ENCODE data around the gene NUCB1. TPM values are rescaled to one million over a fixed set of nuclear protein-coding genes. Genes with fewer than 3 reads are reported as not detected.

NUCB1 gene
- 61.4 TPM for polyA plus RNA-seq (2013, experiment 1 of 2)
- 60.3 TPM for polyA plus RNA-seq (2013, experiment 2 of 2)

- H3K18ac ChIP-seq (ENCODE audit: low read length): peak within 1 kb of the TSS; percentile 59
- no peak within 1 kb of the TSS for H2BK12ac ChIP-seq (ENCODE audit: low read length)
- WGBS, 2 donors (ENCODE audit: extremely low coverage in 2 of 2, insufficient read length in 2 of 2, insufficient replicate concordance in 1 of 2): no CpG with 5 or more reads among the region's 34 CpGs
- DNase-seq (ENCODE audit: low spot score): peak; percentile 100
- H3K36me3 ChIP-seq (replicated peaks in 1 of 2; ENCODE audit: control insufficient read depth in 2 of 2, insufficient read depth in 2 of 2, low read length in 2 of 2): peaks cover 0 to 22% of the 10 kb centered on the region in 2 donors
- H3K27me3 ChIP-seq (ENCODE audit: control insufficient read depth in 3 of 3, insufficient read depth in 3 of 3, low read depth in 1 of 3, low read length in 3 of 3): peaks cover 0 to 2% (median 0%) of the 10 kb centered on the region in 3 experiments
- peak within 1 kb of the TSS; percentile 1 for H3K23ac ChIP-seq (ENCODE audit: low read depth, low read length, poor library complexity)
- H3K4ac ChIP-seq (ENCODE audit: low read length): no peak within 1 kb of the TSS
- peak within 1 kb of the TSS; percentile 90 for H3K9ac ChIP-seq (ENCODE audit: low read depth, low read length, poor library complexity)
- H2AFZ ChIP-seq (ENCODE audit: low read length): peak within 1 kb of the TSS; percentile 80
- H3K4me1 ChIP-seq (ENCODE audit: control insufficient read depth in 2 of 2, insufficient read depth in 1 of 2, low read depth in 1 of 2, low read length in 2 of 2): peaks cover 7 to 9% of the 10 kb centered on the region in 2 donors
- H2AK5ac ChIP-seq (ENCODE audit: low read depth, low read length): peak within 1 kb of the TSS; percentile 81
- H3K27ac ChIP-seq (replicated peaks; ENCODE audit: low read length): peak within 1 kb of the TSS; percentile 87
- no peak within 1 kb of the TSS for H3K14ac ChIP-seq (ENCODE audit: low read length)
- peak within 1 kb of the TSS; percentile 73 to 86 for H3K4me3 ChIP-seq (ENCODE audit: low read length in 2 of 2)
- H3K79me1 ChIP-seq (ENCODE audit: low read depth, low read length): no peaks in the 10 kb centered on the region
- no peak within 1 kb of the TSS for H2BK120ac ChIP-seq (ENCODE audit: low read depth, low read length)
- H3K9me3 ChIP-seq (replicated peaks in 1 of 2; ENCODE audit: control insufficient read depth in 2 of 2, insufficient read depth in 1 of 2, low read depth in 1 of 2, low read length in 2 of 2): no peaks in the 10 kb centered on the region
- peak within 1 kb of the TSS; percentile 81 for H3K4me2 ChIP-seq (ENCODE audit: insufficient read depth, low read length, poor library complexity, severe bottlenecking)
- H2BK5ac ChIP-seq (ENCODE audit: low read length): peak within 1 kb of the TSS; percentile 43
- H4K8ac ChIP-seq (ENCODE audit: low read depth, low read length): no peak within 1 kb of the TSS
- H2BK15ac ChIP-seq (ENCODE audit: low read length): peak within 1 kb of the TSS; percentile 30
- H4K91ac ChIP-seq (ENCODE audit: low read depth, low read length, poor library complexity): no peak within 1 kb of the TSS
These were observed at the start of gene NUCB1 for GRCh38 chr19:48899781-48900476. Gene NUCB1 (plus strand): TSS chr19:48900312. CDS start chr19:48900797, 485 bp downstream.

GRCh38 chr19:48852292-48852691, 47.8 kb upstream of the NUCB1 start:
- Histone ChIP-seq H3K36me3 (replicated peaks in 1 of 2; ENCODE audit: control insufficient read depth in 2 of 2, insufficient read depth in 2 of 2, low read length in 2 of 2) (peaks cover 0 to 39% of the 10 kb centered on the region in 2 donors), H2BK5ac (ENCODE audit: low read length) (no peak overlapping the region), H2BK15ac (ENCODE audit: low read length) (no peak overlapping the region), H3K79me1 (ENCODE audit: low read depth, low read length) (no peaks in the 10 kb centered on the region), H4K8ac (ENCODE audit: low read depth, low read length) (no peak overlapping the region), H3K4me3 (ENCODE audit: low read length in 2 of 2) (no peak overlapping the region), H3K14ac (ENCODE audit: low read length) (no peak overlapping the region), H3K4ac (ENCODE audit: low read length) (no peak overlapping the region), H2BK12ac (ENCODE audit: low read length) (no peak overlapping the region), H3K9me3 (replicated peaks in 1 of 2; ENCODE audit: control insufficient read depth in 2 of 2, insufficient read depth in 1 of 2, low read depth in 1 of 2, low read length in 2 of 2) (no peaks in the 10 kb centered on the region), H3K4me2 (ENCODE audit: insufficient read depth, low read length, poor library complexity, severe bottlenecking) (no peak overlapping the region), H3K9ac (ENCODE audit: low read depth, low read length, poor library complexity) (no peak overlapping the region), H3K23ac (ENCODE audit: low read depth, low read length, poor library complexity) (no peak overlapping the region), H4K91ac (ENCODE audit: low read depth, low read length, poor library complexity) (no peak overlapping the region), H2BK120ac (ENCODE audit: low read depth, low read length) (no peak overlapping the region), H3K27me3 (ENCODE audit: control insufficient read depth in 3 of 3, insufficient read depth in 3 of 3, low read depth in 1 of 3, low read length in 3 of 3) (no peaks in the 10 kb centered on the region), H3K4me1 (ENCODE audit: control insufficient read depth in 2 of 2, insufficient read depth in 1 of 2, low read depth in 1 of 2, low read length in 2 of 2) (peaks cover 0 to 4% of the 10 kb centered on the region in 2 donors), H3K27ac (replicated peaks; ENCODE audit: low read length) (no peak overlapping the region), H2AFZ (ENCODE audit: low read length) (no peak overlapping the region), H3K18ac (ENCODE audit: low read length) (no peak overlapping the region), H2AK5ac (ENCODE audit: low read depth, low read length) (no peak overlapping the region)
- WGBS, 2 donors (ENCODE audit: extremely low coverage in 2 of 2, insufficient read length in 2 of 2, insufficient replicate concordance in 1 of 2): no CpG with 5 or more reads among the region's 4 CpGs
- DNase-seq (ENCODE audit: low spot score): no peak

GRCh38 chr19:48853483-48853882, 46.6 kb upstream of the NUCB1 start:
- H2BK5ac ChIP-seq (ENCODE audit: low read length): no peak overlapping the region
- no peak overlapping the region for H2BK12ac ChIP-seq (ENCODE audit: low read length)
- no peak overlapping the region for H3K4me3 ChIP-seq (ENCODE audit: low read length in 2 of 2)
- no peaks in the 10 kb centered on the region for H3K9me3 ChIP-seq (replicated peaks in 1 of 2; ENCODE audit: control insufficient read depth in 2 of 2, insufficient read depth in 1 of 2, low read depth in 1 of 2, low read length in 2 of 2)
- no peak overlapping the region for H4K91ac ChIP-seq (ENCODE audit: low read depth, low read length, poor library complexity)
- no peaks in the 10 kb centered on the region for H3K27me3 ChIP-seq (ENCODE audit: control insufficient read depth in 3 of 3, insufficient read depth in 3 of 3, low read depth in 1 of 3, low read length in 3 of 3)
- no peak overlapping the region for H2AFZ ChIP-seq (ENCODE audit: low read length)
- no peak overlapping the region for H4K8ac ChIP-seq (ENCODE audit: low read depth, low read length)
- H2BK15ac ChIP-seq (ENCODE audit: low read length): no peak overlapping the region
- H3K4me1 ChIP-seq (ENCODE audit: control insufficient read depth in 2 of 2, insufficient read depth in 1 of 2, low read depth in 1 of 2, low read length in 2 of 2): peaks cover 0 to 8% of the 10 kb centered on the region in 2 donors
- H3K23ac ChIP-seq (ENCODE audit: low read depth, low read length, poor library complexity): no peak overlapping the region
- no peak overlapping the region for H3K18ac ChIP-seq (ENCODE audit: low read length)
- H3K79me1 ChIP-seq (ENCODE audit: low read depth, low read length): no peaks in the 10 kb centered on the region
- H3K27ac ChIP-seq (replicated peaks; ENCODE audit: low read length): no peak overlapping the region
- H3K4me2 ChIP-seq (ENCODE audit: insufficient read depth, low read length, poor library complexity, severe bottlenecking): no peak overlapping the region
- no CpG with 5 or more reads among the region's 8 CpGs for WGBS, 2 donors (ENCODE audit: extremely low coverage in 2 of 2, insufficient read length in 2 of 2, insufficient replicate concordance in 1 of 2)
- H2BK120ac ChIP-seq (ENCODE audit: low read depth, low read length): no peak overlapping the region
- no peak overlapping the region for H3K14ac ChIP-seq (ENCODE audit: low read length)
- no peak overlapping the region for H3K4ac ChIP-seq (ENCODE audit: low read length)
- DNase-seq (ENCODE audit: low spot score): no peak
- H3K36me3 ChIP-seq (replicated peaks in 1 of 2; ENCODE audit: control insufficient read depth in 2 of 2, insufficient read depth in 2 of 2, low read length in 2 of 2): peaks cover 0 to 39% of the 10 kb centered on the region in 2 donors
- no peak overlapping the region for H3K9ac ChIP-seq (ENCODE audit: low read depth, low read length, poor library complexity)
- H2AK5ac ChIP-seq (ENCODE audit: low read depth, low read length): peak overlapping the region; percentile 89

GRCh38 chr19:48854103-48854502, 46.0 kb upstream of the NUCB1 start:
- no peak overlapping the region for H3K27ac ChIP-seq (replicated peaks; ENCODE audit: low read length)
- H3K4me2 ChIP-seq (ENCODE audit: insufficient read depth, low read length, poor library complexity, severe bottlenecking): no peak overlapping the region
- no peaks in the 10 kb centered on the region for H3K9me3 ChIP-seq (replicated peaks in 1 of 2; ENCODE audit: control insufficient read depth in 2 of 2, insufficient read depth in 1 of 2, low read depth in 1 of 2, low read length in 2 of 2)
- H3K79me1 ChIP-seq (ENCODE audit: low read depth, low read length): no peaks in the 10 kb centered on the region
- H2AK5ac ChIP-seq (ENCODE audit: low read depth, low read length): peak overlapping the region; percentile 89
- no CpG with 5 or more reads among the region's 7 CpGs for WGBS, 2 donors (ENCODE audit: extremely low coverage in 2 of 2, insufficient read length in 2 of 2, insufficient replicate concordance in 1 of 2)
- peaks cover 0 to 41% of the 10 kb centered on the region in 2 donors for H3K36me3 ChIP-seq (replicated peaks in 1 of 2; ENCODE audit: control insufficient read depth in 2 of 2, insufficient read depth in 2 of 2, low read length in 2 of 2)
- no peak overlapping the region for H3K4me3 ChIP-seq (ENCODE audit: low read length in 2 of 2)
- H3K27me3 ChIP-seq (ENCODE audit: control insufficient read depth in 3 of 3, insufficient read depth in 3 of 3, low read depth in 1 of 3, low read length in 3 of 3): no peaks in the 10 kb centered on the region
- H2BK15ac ChIP-seq (ENCODE audit: low read length): no peak overlapping the region
- no peak overlapping the region for H2BK120ac ChIP-seq (ENCODE audit: low read depth, low read length)
- no peak overlapping the region for H2BK5ac ChIP-seq (ENCODE audit: low read length)
- H2BK12ac ChIP-seq (ENCODE audit: low read length): no peak overlapping the region
- H4K8ac ChIP-seq (ENCODE audit: low read depth, low read length): no peak overlapping the region
- no peak overlapping the region for H3K9ac ChIP-seq (ENCODE audit: low read depth, low read length, poor library complexity)
- no peak overlapping the region for H3K18ac ChIP-seq (ENCODE audit: low read length)
- no peak overlapping the region for H3K4ac ChIP-seq (ENCODE audit: low read length)
- H3K23ac ChIP-seq (ENCODE audit: low read depth, low read length, poor library complexity): no peak overlapping the region
- H3K14ac ChIP-seq (ENCODE audit: low read length): no peak overlapping the region
- H2AFZ ChIP-seq (ENCODE audit: low read length): no peak overlapping the region
- peaks cover 0 to 8% of the 10 kb centered on the region in 2 donors for H3K4me1 ChIP-seq (ENCODE audit: control insufficient read depth in 2 of 2, insufficient read depth in 1 of 2, low read depth in 1 of 2, low read length in 2 of 2)
- H4K91ac ChIP-seq (ENCODE audit: low read depth, low read length, poor library complexity): no peak overlapping the region
- no peak for DNase-seq (ENCODE audit: low spot score)
